ENCODE measurements around the gene MICU1. TPM values are rescaled to one million over a fixed set of nuclear protein-coding genes. Genes with fewer than 3 reads are reported as not detected.

The MICU1 gene
- total and polyA plus RNA-seq, 8 donors = 9.4 to 21.7 (median 12.6) TPM

GRCh38 chr10:72663971-72664370 lies 38.1 kb upstream of the MICU1 start:
- H3K27me3 ChIP-seq = no peaks in the 10 kb centered on the region
- intact Hi-C loops (cut with DNase I) = no loop called here
- no peak for TF ChIP-seq CTCF (IDR thresholded peaks at IDR 0.05)
- no peaks in the 10 kb centered on the region for H3K36me3 ChIP-seq
- ATAC-seq (no peak), FAIRE-seq (no peak), DNase-seq (no peak)
- H3K27ac ChIP-seq = no peak overlapping the region
- H3K9me3 ChIP-seq = no peaks in the 10 kb centered on the region
- H3K4me1 ChIP-seq = no peaks in the 10 kb centered on the region
- no peak overlapping the region for H3K4me3 ChIP-seq

- no peak for ATAC-seq
- H3K4me3 ChIP-seq = no peak overlapping the region
- no peak for TF ChIP-seq CTCF (IDR thresholded peaks at IDR 0.05)
Measured at GRCh38 chr10:72661431-72661830, 35.6 kb upstream of the MICU1 start.

GRCh38 chr10:72660220-72660619 lies 34.3 kb upstream of the MICU1 start:
- no peak for FAIRE-seq
- H3K36me3 ChIP-seq = no peaks in the 10 kb centered on the region
- H3K4me1 ChIP-seq = no peaks in the 10 kb centered on the region
- intact Hi-C loops (cut with DNase I) = no loop called here
- H3K27ac ChIP-seq = no peak overlapping the region
- no peak for DNase-seq
- H3K27me3 ChIP-seq = no peaks in the 10 kb centered on the region
- no peak for TF ChIP-seq CTCF (IDR thresholded peaks at IDR 0.05)
- no peaks in the 10 kb centered on the region for H3K9me3 ChIP-seq
- no peak for ATAC-seq
- no peak overlapping the region for H3K4me3 ChIP-seq

More at GRCh38 chr10:72661431-72661830, 35.6 kb upstream of the MICU1 start:
- H3K36me3 ChIP-seq = no peaks in the 10 kb centered on the region
- intact Hi-C loops (cut with DNase I) = no loop called here
- DNase-seq = no peak
- no peaks in the 10 kb centered on the region for H3K4me1 ChIP-seq
- H3K27ac ChIP-seq = no peak overlapping the region
- WGBS, 2 donors = 71 to 73% methylated on average over 1 of the region's 1 CpG
- no peak for FAIRE-seq
- no peaks in the 10 kb centered on the region for H3K9me3 ChIP-seq
- H3K27me3 ChIP-seq = no peaks in the 10 kb centered on the region

GRCh38 chr10:72659694-72660093 lies 33.8 kb upstream of the MICU1 start:
- Histone ChIP-seq H3K27me3 (no peaks in the 10 kb centered on the region), H3K4me1 (no peaks in the 10 kb centered on the region), H3K9me3 (no peaks in the 10 kb centered on the region), H3K27ac (no peak overlapping the region), H3K4me3 (no peak overlapping the region), H3K36me3 (no peaks in the 10 kb centered on the region)
- intact Hi-C loops (cut with DNase I) = no loop called here
- no peak for TF ChIP-seq CTCF (IDR thresholded peaks at IDR 0.05)
- 92 to 93% methylated on average over 8 of the region's 8 CpGs for WGBS, 2 donors
- ATAC-seq (no peak), DNase-seq (no peak), FAIRE-seq (no peak)

GRCh38 chr10:72658696-72659400 lies 33.0 kb upstream of the MICU1 start:
- WGBS, 2 donors = 78 to 80% methylated on average over 5 of the region's 5 CpGs
- no peak for TF ChIP-seq CTCF (IDR thresholded peaks at IDR 0.05)

More at GRCh38 chr10:72658696-72659400, 33.0 kb upstream of the MICU1 start:
- no peaks in the 10 kb centered on the region for H3K27me3 ChIP-seq
- intact Hi-C loops (cut with DNase I) = no loop called here
- H3K27ac ChIP-seq = no peak overlapping the region
- H3K4me3 ChIP-seq = no peak overlapping the region
- no peaks in the 10 kb centered on the region for H3K9me3 ChIP-seq
- no peak for DNase-seq
- no peak for ATAC-seq
- no peaks in the 10 kb centered on the region for H3K4me1 ChIP-seq
- FAIRE-seq = no peak
- H3K36me3 ChIP-seq = no peaks in the 10 kb centered on the region
